ENCODE measurements around the gene ACP7.
A peak's percentile ranks its signal among the peaks of the same experiment; 100 is the strongest.

The ACP7 gene

GRCh38 chr19:39131255-39131755 lies 47.1 kb downstream of the ACP7 start:
- H3K4me3 ChIP-seq (ENCODE audit: low read depth, low read length): no peak overlapping the region
- H3K36me3 ChIP-seq: no peaks in the 10 kb centered on the region; the same call in 1 of the 2 replicates
- no peaks in the 10 kb centered on the region for H3K27me3 ChIP-seq (ENCODE audit: insufficient read depth, low read depth, severe bottlenecking)
- no peaks in the 10 kb centered on the region for H3K9me3 ChIP-seq (ENCODE audit: severe bottlenecking)
- H3K27ac ChIP-seq: peak overlapping the region; percentile 80
- no peak for TF ChIP-seq CTCF (IDR thresholded peaks at IDR 0.05; ENCODE audit: low read depth, low read length)
- no peak for DNase-seq

- DNase-seq: no peak
- TF ChIP-seq CTCF (IDR thresholded peaks at IDR 0.05; ENCODE audit: low read depth, low read length): no peak
- H3K9me3 ChIP-seq (ENCODE audit: severe bottlenecking): no peaks in the 10 kb centered on the region
- no peaks in the 10 kb centered on the region for H3K27me3 ChIP-seq (ENCODE audit: insufficient read depth, low read depth, severe bottlenecking)
- no peaks in the 10 kb centered on the region; the same call in 1 of the 2 replicates for H3K36me3 ChIP-seq
- no peak overlapping the region for H3K4me3 ChIP-seq (ENCODE audit: low read depth, low read length)
- H3K27ac ChIP-seq: peak overlapping the region; percentile 80
Observed at GRCh38 chr19:39132344-39132969, 48.3 kb downstream of the ACP7 start.

- Histone ChIP-seq H3K27me3 (ENCODE audit: insufficient read depth, low read depth, severe bottlenecking) (no peaks in the 10 kb centered on the region), H3K9me3 (ENCODE audit: severe bottlenecking) (peaks cover 3% of the 10 kb centered on the region), H3K36me3 (no peaks in the 10 kb centered on the region; the same call in 1 of the 2 replicates), H3K4me3 (ENCODE audit: low read depth, low read length) (peak overlapping the region; percentile 22), H3K27ac (peak overlapping the region; percentile 80)
- DNase-seq: peak; percentile 88
- TF ChIP-seq CTCF (IDR thresholded peaks at IDR 0.05; ENCODE audit: low read depth, low read length): no peak
Observed at GRCh38 chr19:39133431-39134270, 49.5 kb downstream of the ACP7 start.

- Histone ChIP-seq H3K36me3 (no peaks in the 10 kb centered on the region; the same call in 1 of the 2 replicates), H3K4me3 (ENCODE audit: low read depth, low read length) (no peak overlapping the region), H3K27me3 (ENCODE audit: insufficient read depth, low read depth, severe bottlenecking) (no peaks in the 10 kb centered on the region), H3K9me3 (ENCODE audit: severe bottlenecking) (peaks cover 3% of the 10 kb centered on the region), H3K27ac (peak overlapping the region; percentile 18)
- DNase-seq: no peak
- TF ChIP-seq CTCF (IDR thresholded peaks at IDR 0.05; ENCODE audit: low read depth, low read length): no peak
Observed at GRCh38 chr19:39135701-39136100, 51.5 kb downstream of the ACP7 start.

GRCh38 chr19:39136225-39136940 lies 52.2 kb downstream of the ACP7 start:
- H3K27ac ChIP-seq: no peak overlapping the region
- TF ChIP-seq CTCF (IDR thresholded peaks at IDR 0.05; ENCODE audit: low read depth, low read length): no peak
- H3K27me3 ChIP-seq (ENCODE audit: insufficient read depth, low read depth, severe bottlenecking): no peaks in the 10 kb centered on the region
- no peaks in the 10 kb centered on the region; the same call in 1 of the 2 replicates for H3K36me3 ChIP-seq
- DNase-seq: no peak
- peaks cover 3% of the 10 kb centered on the region for H3K9me3 ChIP-seq (ENCODE audit: severe bottlenecking)
- H3K4me3 ChIP-seq (ENCODE audit: low read depth, low read length): no peak overlapping the region

Measured in WERI-Rb-1 (cell line).